ENCODE measurements around the gene CREM.

DNA sequence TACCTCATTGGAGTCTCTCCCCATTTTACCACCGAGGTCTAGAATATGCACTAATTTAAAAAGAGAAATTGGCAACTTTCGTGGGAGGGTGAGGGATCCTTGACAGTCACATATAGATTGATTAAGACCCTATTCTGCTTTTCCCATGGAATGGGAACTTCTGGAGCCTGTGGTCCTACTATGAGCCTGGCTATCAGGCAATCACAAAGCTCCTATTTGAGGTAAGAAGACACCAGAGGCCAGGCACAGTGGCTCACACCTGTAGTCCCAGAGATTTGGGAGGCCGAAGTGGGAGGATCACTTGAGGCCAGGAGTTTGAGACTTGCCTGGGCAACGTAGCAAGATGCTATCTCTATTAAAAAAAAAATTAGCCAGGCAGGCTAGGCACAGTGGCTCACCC is 105.0 kb downstream of the CREM start:
- TF ChIP-seq ZNF274 (IDR thresholded peaks at IDR 0.05; ENCODE audit: low read depth, low read length) (no peak), YY1 (IDR thresholded peaks at IDR 0.05; ENCODE audit: insufficient read depth, insufficient read length) (no peak), SUZ12 (IDR thresholded peaks at IDR 0.05; ENCODE audit: extremely low read depth, insufficient read depth, insufficient read length) (no peak)

Measured in NT2/D1 (cell line).